HUES6 (cell line): Measurements from ENCODE around the gene FOXL2NB.

Experiments used
- H3K27ac ChIP-seq: 2 replicates; pipeline ENCODE4 v1.7.0; 2013; ENCODE audit warnings: low read depth, mild to moderate bottlenecking, low read length, inconsistent platforms
- H3K27me3 ChIP-seq: 2 replicates; pipeline ENCODE4 v1.6.1; 2013; ENCODE audit warnings: low read length; ENCODE audit not compliant: control insufficient read depth, insufficient read depth
- H3K36me3 ChIP-seq: 2 replicates; pipeline ENCODE4 v1.6.1; 2013; ENCODE audit warnings: low read length; ENCODE audit not compliant: control insufficient read depth, insufficient read depth
- H3K4me1 ChIP-seq: 2 replicates; pipeline ENCODE4 v1.6.1; 2013; ENCODE audit warnings: low read length; ENCODE audit not compliant: control insufficient read depth, insufficient read depth
- H3K4me3 ChIP-seq: 2 replicates; pipeline ENCODE4 v1.5.1; 2013; ENCODE audit warnings: low read depth, low read length
- H3K9ac ChIP-seq: one replicate; pipeline ENCODE4 v1.6.1; 2013; ENCODE audit warnings: mild to moderate bottlenecking, low read length
- H3K9me3 ChIP-seq: 2 replicates; pipeline ENCODE4 v1.6.1; 2013; ENCODE audit warnings: low read depth, low read length; ENCODE audit not compliant: control insufficient read depth, insufficient read depth

Gene FOXL2NB

GRCh38 chr3:138972941-138973340, 25.9 kb downstream of the FOXL2NB start:
- Histone ChIP-seq H3K4me1 (no peaks in the 10 kb centered on the region), H3K4me3 (no peak overlapping the region), H3K27me3 (no peaks in the 10 kb centered on the region; the same call in 1 of the 2 replicates), H3K36me3 (no peaks in the 10 kb centered on the region), H3K9ac (no peak overlapping the region), H3K27ac (no peak overlapping the region), H3K9me3 (no peaks in the 10 kb centered on the region)

- no peak overlapping the region for H3K9ac ChIP-seq
- no peak overlapping the region for H3K4me3 ChIP-seq
- no peaks in the 10 kb centered on the region for H3K4me1 ChIP-seq
- H3K36me3 ChIP-seq = no peaks in the 10 kb centered on the region
- H3K27me3 ChIP-seq = no peaks in the 10 kb centered on the region; the same call in 1 of the 2 replicates
- no peak overlapping the region for H3K27ac ChIP-seq
- no peaks in the 10 kb centered on the region for H3K9me3 ChIP-seq
Measured at GRCh38 chr3:138974462-138974861, 27.4 kb downstream of the FOXL2NB start.

GRCh38 chr3:138975351-138975750, 28.3 kb downstream of the FOXL2NB start:
- H3K36me3 ChIP-seq = no peaks in the 10 kb centered on the region
- H3K27me3 ChIP-seq = no peaks in the 10 kb centered on the region; the same call in 1 of the 2 replicates
- H3K4me1 ChIP-seq = no peaks in the 10 kb centered on the region
- no peak overlapping the region for H3K9ac ChIP-seq
- H3K27ac ChIP-seq = no peak overlapping the region
- no peak overlapping the region for H3K4me3 ChIP-seq
- no peaks in the 10 kb centered on the region for H3K9me3 ChIP-seq

GRCh38 chr3:138976047-138976446, 29.0 kb downstream of the FOXL2NB start:
- H3K4me3 ChIP-seq = no peak overlapping the region
- no peak overlapping the region for H3K27ac ChIP-seq
- H3K9me3 ChIP-seq = no peaks in the 10 kb centered on the region
- H3K36me3 ChIP-seq = no peaks in the 10 kb centered on the region
- H3K4me1 ChIP-seq = no peaks in the 10 kb centered on the region
- H3K9ac ChIP-seq = no peak overlapping the region
- no peaks in the 10 kb centered on the region for H3K27me3 ChIP-seq

GRCh38 chr3:138984816-138985215, 37.8 kb downstream of the FOXL2NB start:
- no peaks in the 10 kb centered on the region for H3K36me3 ChIP-seq
- no peak overlapping the region for H3K27ac ChIP-seq
- H3K4me3 ChIP-seq = no peak overlapping the region
- H3K9me3 ChIP-seq = no peaks in the 10 kb centered on the region
- peaks cover 8% of the 10 kb centered on the region; the same call in 1 of the 2 replicates for H3K27me3 ChIP-seq
- H3K4me1 ChIP-seq = no peaks in the 10 kb centered on the region
- H3K9ac ChIP-seq = no peak overlapping the region

GRCh38 chr3:138985932-138986331, 38.9 kb downstream of the FOXL2NB start:
- H3K27ac ChIP-seq = no peak overlapping the region
- no peak overlapping the region for H3K4me3 ChIP-seq
- H3K9ac ChIP-seq = no peak overlapping the region
- H3K9me3 ChIP-seq = no peaks in the 10 kb centered on the region
- H3K36me3 ChIP-seq = no peaks in the 10 kb centered on the region
- peaks cover 8% of the 10 kb centered on the region; the same call in 1 of the 2 replicates for H3K27me3 ChIP-seq
- no peaks in the 10 kb centered on the region for H3K4me1 ChIP-seq

- H3K9ac ChIP-seq = no peak overlapping the region
- H3K27ac ChIP-seq = no peak overlapping the region
- no peaks in the 10 kb centered on the region for H3K4me1 ChIP-seq
- H3K4me3 ChIP-seq = no peak overlapping the region
- no peaks in the 10 kb centered on the region for H3K36me3 ChIP-seq
- peaks cover 10% of the 10 kb centered on the region; the same call in 1 of the 2 replicates for H3K27me3 ChIP-seq
- no peaks in the 10 kb centered on the region for H3K9me3 ChIP-seq
Measured at GRCh38 chr3:138987181-138987580, 40.2 kb downstream of the FOXL2NB start.

GRCh38 chr3:138995706-138996105, 48.7 kb downstream of the FOXL2NB start:
- Histone ChIP-seq H3K27ac (no peak overlapping the region), H3K9me3 (no peaks in the 10 kb centered on the region), H3K36me3 (no peaks in the 10 kb centered on the region), H3K27me3 (peaks cover 18% of the 10 kb centered on the region; the same call in 1 of the 2 replicates), H3K4me3 (no peak overlapping the region), H3K9ac (no peak overlapping the region), H3K4me1 (no peaks in the 10 kb centered on the region)
